HepG2 (cell line): ENCODE measurements around the gene MCRIP2. TPM values are rescaled to one million over a fixed set of nuclear protein-coding genes. Genes with fewer than 3 reads are reported as not detected.

ENCODE experiments used
- ASH2L ChIP-seq: fragments of 300-600, 200-600 bp; sonication (generic); IDR thresholded peaks from 2 replicates; pipeline ENCODE4 v1.7.0; 2017; ENCODE audit warnings: low read depth, mild to moderate bottlenecking, moderate library complexity, mixed read lengths, low read length; ENCODE audit not compliant: insufficient read length
- ATM ChIP-seq: fragments of 450-650 bp; IDR thresholded peaks from 2 replicates; pipeline ENCODE4 v1.7.1; 2017; ENCODE audit warnings: mild to moderate bottlenecking, borderline replicate concordance
- CHCHD3 ChIP-seq: sonication (generic); formaldehyde crosslinking; IDR thresholded peaks from 2 replicates; pipeline ENCODE4 v1.8.0; 2022; ENCODE audit warnings: mild to moderate bottlenecking, missing genetic modification reagents, moderate library complexity
- CSRNP1 ChIP-seq: sonication (generic); formaldehyde crosslinking; IDR thresholded peaks from 2 replicates; pipeline ENCODE4 v1.8.1; 2023; ENCODE audit warnings: mild to moderate bottlenecking, missing genetic modification reagents
- FOXK2 ChIP-seq: fragments of 450-650 bp; IDR thresholded peaks from 2 replicates; pipeline ENCODE4 v1.6.1; 2016
- IKZF1 ChIP-seq: fragments of 450-650 bp; IDR thresholded peaks from 2 replicates; pipeline ENCODE4 v1.7.1; 2016
- KDM2A ChIP-seq: sonication (generic); formaldehyde crosslinking; IDR thresholded peaks from 2 replicates; pipeline ENCODE4 v1.4.0; 2020; ENCODE audit warnings: low read depth, missing genetic modification reagents, borderline replicate concordance
- KDM5B ChIP-seq: sonication (generic); formaldehyde crosslinking; IDR thresholded peaks from 2 replicates; pipeline ENCODE4 v1.4.0; 2020; ENCODE audit warnings: missing genetic modification reagents, mild to moderate bottlenecking, borderline replicate concordance
- MXD1 ChIP-seq: sonication (generic); formaldehyde crosslinking; IDR thresholded peaks from 2 replicates; pipeline ENCODE4 v1.4.0; 2020; ENCODE audit warnings: mild to moderate bottlenecking, missing genetic modification reagents
- SP2 ChIP-seq: sonication (generic); formaldehyde crosslinking; IDR thresholded peaks from 2 replicates; pipeline ENCODE4 v1.5.1; 2020; ENCODE audit warnings: mild to moderate bottlenecking, missing genetic modification reagents
- TCF7 ChIP-seq: sonication (generic); IDR thresholded peaks from 2 replicates; pipeline ENCODE4 v1.6.1; 2016; ENCODE audit warnings: antibody characterized with exemption, low read depth
- XBP1 ChIP-seq: sonication (generic); formaldehyde crosslinking; IDR thresholded peaks from 2 replicates; pipeline ENCODE4 v1.5.0; 2020; ENCODE audit warnings: missing genetic modification reagents
- ZFP41 ChIP-seq: sonication (generic); formaldehyde crosslinking; IDR thresholded peaks from 2 replicates; pipeline ENCODE4 v1.4.0; 2020; ENCODE audit warnings: mild to moderate bottlenecking, missing genetic modification reagents, borderline replicate concordance
- ZNF18 ChIP-seq: sonication (generic); formaldehyde crosslinking; IDR thresholded peaks from 2 replicates; pipeline ENCODE4 v1.8.0; 2022; ENCODE audit warnings: mild to moderate bottlenecking, missing genetic modification reagents; ENCODE audit not compliant: insufficient replicate concordance
- ZNF333 ChIP-seq: sonication (generic); formaldehyde crosslinking; IDR thresholded peaks from 2 replicates; pipeline ENCODE4 v1.4.0; 2020; ENCODE audit warnings: mild to moderate bottlenecking, missing genetic modification reagents, borderline replicate concordance
- ZNF343 ChIP-seq: sonication (generic); formaldehyde crosslinking; IDR thresholded peaks from 2 replicates; pipeline ENCODE4 v1.4.0; 2020; ENCODE audit warnings: mild to moderate bottlenecking, missing genetic modification reagents
- ZNF350 ChIP-seq: sonication (generic); formaldehyde crosslinking; IDR thresholded peaks from 2 replicates; pipeline ENCODE4 v1.4.0; 2020; ENCODE audit warnings: mild to moderate bottlenecking, low read depth, missing genetic modification reagents, borderline replicate concordance
- ZNF414 ChIP-seq: sonication (generic); formaldehyde crosslinking; IDR thresholded peaks from 2 replicates; pipeline ENCODE4 v1.5.0; 2020; ENCODE audit warnings: missing genetic modification reagents
- ZNF510 ChIP-seq: sonication (generic); formaldehyde crosslinking; IDR thresholded peaks from 2 replicates; pipeline ENCODE4 v1.4.0; 2020; ENCODE audit warnings: low read depth, mild to moderate bottlenecking, missing genetic modification reagents
- ZNF562 ChIP-seq: sonication (generic); formaldehyde crosslinking; IDR thresholded peaks from 2 replicates; pipeline ENCODE4 v1.8.0; 2022; ENCODE audit warnings: missing genetic modification reagents, borderline replicate concordance
- ZNF782 ChIP-seq: sonication (generic); formaldehyde crosslinking; IDR thresholded peaks from 2 replicates; pipeline ENCODE4 v1.4.0; 2020; ENCODE audit warnings: missing genetic modification reagents, mild to moderate bottlenecking, borderline replicate concordance
- ZSCAN12 ChIP-seq: sonication (generic); formaldehyde crosslinking; IDR thresholded peaks from 2 replicates; pipeline ENCODE4 v1.9.0; 2021; ENCODE audit warnings: mild to moderate bottlenecking, missing genetic modification reagents
- ZSCAN9 ChIP-seq: IDR thresholded peaks from 2 replicates; pipeline ENCODE4 v1.6.1; 2016; ENCODE audit warnings: borderline replicate concordance
- polyA plus RNA-seq, 8 experiments: library from polyadenylated mRNA; depleted of rRNA in 3 of 8; stranded (reverse) in 7 of 8; unstranded in 1 of 8; fragments of >200 nt; fragmentation: Illumina TruSeq in 4 of 8; extraction: Trizol in 4 of 8; gene quantifications; 2 replicates each; pipeline versions ENCODE4 v1.2.1 to v1.2.3, GENCODE V29; 2011 to 2016; ENCODE audit warnings: low read depth in 4 of 8, missing spikeins in 1 of 8, mixed read lengths in 1 of 8; ENCODE audit not compliant: insufficient read depth in 1 of 8
- total RNA-seq, 5 experiments: library from RNA; depleted of rRNA; stranded (reverse); fragments of >200 nt; fragmentation: Illumina TruSeq; extraction: Trizol; gene quantifications; 2 replicates each; pipeline ENCODE4 v1.2.3, GENCODE V29; 2016; ENCODE audit warnings: low read depth in 1 of 5

Gene MCRIP2
- total and polyA plus RNA-seq, 2 of the 13 experiments (the other 11 are each of a cell fraction or from before 2014, with no cell fraction given): 39.6 to 76.7 TPM

- peak; percentile 79 for TF ChIP-seq MXD1 (CRISPR knock-in tag)
- 0 out of 2 replicates have a peak, but pooled peaks have one; percentile 62 for TF ChIP-seq ZSCAN12 (CRISPR knock-in tag)
- no peak for TF ChIP-seq ZNF350 (CRISPR knock-in tag)
- no peak; the same call in 1 of the 2 replicates for TF ChIP-seq ZFP41 (CRISPR knock-in tag)
- peak; percentile 66 for TF ChIP-seq ZNF18 (CRISPR knock-in tag)
- no peak for TF ChIP-seq ZNF414
- no peak; the same call in 1 of the 2 replicates for TF ChIP-seq ZNF782 (CRISPR knock-in tag)
- TF ChIP-seq IKZF1: no peak
- TF ChIP-seq ZNF333 (CRISPR knock-in tag): no peak
- no peak for TF ChIP-seq CSRNP1 (CRISPR knock-in tag)
- no peak; the same call in 1 of the 2 replicates for TF ChIP-seq KDM5B
- 0 out of 2 replicates have a peak, but pooled peaks have one; percentile 38 for TF ChIP-seq CHCHD3 (CRISPR knock-in tag)
- TF ChIP-seq FOXK2: no peak
- no peak for TF ChIP-seq XBP1 (CRISPR knock-in tag)
- TF ChIP-seq ZNF562 (CRISPR knock-in tag): no peak
- no peak for TF ChIP-seq ZSCAN9
- peak; percentile 26 for TF ChIP-seq ASH2L
- no peak for TF ChIP-seq ATM
- no peak for TF ChIP-seq TCF7
- TF ChIP-seq ZNF343: no peak
- no peak for TF ChIP-seq ZNF510
- TF ChIP-seq SP2 (CRISPR knock-in tag): no peak; the same call in 1 of the 2 replicates
- no peak for TF ChIP-seq KDM2A (CRISPR knock-in tag)
Measured at GRCh38 chr16:642189-643049, 791 bp downstream of the MCRIP2 start (continued).
